ENCODE data around the gene RAMP1. TPM values are rescaled to one million over a fixed set of nuclear protein-coding genes. Genes with fewer than 3 reads are reported as not detected.

The RAMP1 gene
- total RNA-seq, 4 donors from 2014 or later: 11.6 to 87.4 (median 37.1) TPM

DNA sequence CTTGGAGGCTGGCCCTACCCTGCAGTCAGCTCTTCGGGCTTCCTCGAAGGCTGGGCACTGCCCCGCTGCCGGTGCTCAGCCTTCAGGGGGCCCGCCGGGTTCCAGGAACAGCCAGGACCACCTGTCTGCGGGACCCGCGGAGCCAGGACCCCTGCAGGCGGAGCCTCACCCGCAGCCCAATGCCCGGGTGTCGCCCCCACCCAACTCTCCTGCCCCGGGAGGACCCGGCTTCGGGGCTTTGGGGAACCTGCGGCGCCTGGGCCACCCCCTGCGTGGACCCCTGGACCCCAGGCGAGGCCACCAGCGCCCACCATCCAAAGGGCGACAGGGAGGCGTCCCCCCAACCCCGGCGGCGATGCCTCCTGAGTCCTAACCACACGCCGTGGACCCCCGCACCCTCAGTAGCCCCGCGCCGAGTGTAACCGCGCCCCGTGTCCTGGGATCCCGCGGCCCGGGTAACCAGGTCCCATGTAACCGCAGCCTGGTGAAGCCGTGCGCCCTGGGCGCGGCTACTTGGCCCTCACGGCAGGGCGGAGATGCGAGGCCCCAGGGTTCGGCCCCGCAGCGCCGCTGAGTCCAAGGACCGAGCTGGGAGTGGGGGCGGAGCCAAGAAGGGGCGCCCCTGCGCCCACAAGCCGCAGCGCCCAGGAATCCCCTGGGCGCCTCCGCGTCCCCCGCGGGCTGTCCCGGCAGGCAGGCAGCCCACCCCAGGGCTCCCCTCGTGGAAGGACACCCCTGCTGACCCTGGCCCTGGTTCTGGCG is 96.4 kb downstream of the RAMP1 start:
- TF ChIP-seq, protein P1, sequence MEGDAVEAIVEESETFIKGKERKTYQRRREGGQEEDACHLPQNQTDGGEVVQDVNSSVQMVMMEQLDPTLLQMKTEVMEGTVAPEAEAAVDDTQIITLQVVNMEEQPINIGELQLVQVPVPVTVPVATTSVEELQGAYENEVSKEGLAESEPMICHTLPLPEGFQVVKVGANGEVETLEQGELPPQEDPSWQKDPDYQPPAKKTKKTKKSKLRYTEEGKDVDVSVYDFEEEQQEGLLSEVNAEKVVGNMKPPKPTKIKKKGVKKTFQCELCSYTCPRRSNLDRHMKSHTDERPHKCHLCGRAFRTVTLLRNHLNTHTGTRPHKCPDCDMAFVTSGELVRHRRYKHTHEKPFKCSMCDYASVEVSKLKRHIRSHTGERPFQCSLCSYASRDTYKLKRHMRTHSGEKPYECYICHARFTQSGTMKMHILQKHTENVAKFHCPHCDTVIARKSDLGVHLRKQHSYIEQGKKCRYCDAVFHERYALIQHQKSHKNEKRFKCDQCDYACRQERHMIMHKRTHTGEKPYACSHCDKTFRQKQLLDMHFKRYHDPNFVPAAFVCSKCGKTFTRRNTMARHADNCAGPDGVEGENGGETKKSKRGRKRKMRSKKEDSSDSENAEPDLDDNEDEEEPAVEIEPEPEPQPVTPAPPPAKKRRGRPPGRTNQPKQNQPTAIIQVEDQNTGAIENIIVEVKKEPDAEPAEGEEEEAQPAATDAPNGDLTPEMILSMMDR (IDR thresholded peaks at IDR 0.05): no peak
- no peak for TF ChIP-seq POLR2A (IDR thresholded peaks at IDR 0.05)
- H3K27me3 ChIP-seq: peaks cover 0 to 10% of the 10 kb centered on the region in 2 donors
- H3K27ac ChIP-seq: no peak overlapping the region
- H3K4me1 ChIP-seq: peaks cover 0 to 11% (median 3%) of the 10 kb centered on the region in 4 donors
- no peaks in the 10 kb centered on the region for H3K9me3 ChIP-seq
- no peak for DNase-seq
- H3K36me3 ChIP-seq: no peaks in the 10 kb centered on the region
- peak overlapping the region in 3 of 4 donors; percentile 22 to 35 (median 22) for H3K4me3 ChIP-seq

DNA sequence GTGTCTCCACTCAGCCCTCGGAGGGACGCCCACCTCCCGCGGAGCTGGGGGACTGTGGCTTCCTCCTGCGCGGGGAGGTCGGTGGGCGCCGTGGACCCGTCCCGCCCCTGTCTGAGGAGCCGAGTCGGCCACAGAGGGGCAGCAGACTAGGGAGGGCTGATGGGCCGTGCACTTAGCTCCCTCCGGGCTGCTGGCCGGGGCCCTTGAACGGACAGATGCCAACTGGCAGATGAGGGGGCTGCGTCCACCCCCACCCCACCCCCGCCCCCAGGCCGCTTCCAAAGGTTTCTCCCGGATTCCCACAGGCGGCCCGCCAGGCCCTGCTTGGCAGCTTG is 96.9 kb downstream of the RAMP1 start:
- peak overlapping the region in 3 of 4 donors; percentile 22 to 35 (median 22) for H3K4me3 ChIP-seq
- H3K9me3 ChIP-seq: no peaks in the 10 kb centered on the region
- H3K4me1 ChIP-seq: peaks cover 0 to 11% (median 3%) of the 10 kb centered on the region in 4 donors
- TF ChIP-seq, protein P1 (IDR thresholded peaks at IDR 0.05): no peak
- no peak for TF ChIP-seq POLR2A (IDR thresholded peaks at IDR 0.05)
- no peaks in the 10 kb centered on the region for H3K36me3 ChIP-seq
- peaks cover 0 to 10% of the 10 kb centered on the region in 2 donors for H3K27me3 ChIP-seq
- no peak for DNase-seq
- H3K27ac ChIP-seq: no peak overlapping the region

DNA sequence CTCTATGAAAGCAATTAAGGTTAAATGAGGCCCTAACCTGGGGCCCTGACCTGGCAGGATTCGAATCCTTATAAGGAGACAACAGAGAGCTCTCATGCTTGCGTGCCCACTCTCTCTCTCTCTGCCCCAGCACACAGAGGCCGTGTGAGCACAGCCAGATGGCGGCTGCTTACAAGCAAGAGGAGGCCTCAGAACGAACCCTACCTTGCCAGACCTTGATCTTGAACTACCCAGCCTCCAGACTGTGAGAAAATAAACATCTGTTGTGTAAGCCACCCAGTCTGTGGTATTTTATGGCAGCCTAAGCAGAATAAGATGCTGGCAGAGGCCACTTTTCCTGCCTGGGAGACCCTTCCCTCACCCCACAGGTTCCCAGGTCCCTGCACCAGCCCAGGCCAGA is 102.2 kb downstream of the RAMP1 start:
- peaks cover 0 to 15% (median 6%) of the 10 kb centered on the region in 4 donors for H3K9me3 ChIP-seq
- no peaks in the 10 kb centered on the region for H3K36me3 ChIP-seq
- TF ChIP-seq POLR2A (IDR thresholded peaks at IDR 0.05): no peak
- TF ChIP-seq, protein P1 (IDR thresholded peaks at IDR 0.05): no peak
- no peaks in the 10 kb centered on the region for H3K27me3 ChIP-seq
- DNase-seq: no peak
- no peak overlapping the region for H3K27ac ChIP-seq
- H3K4me3 ChIP-seq: no peak overlapping the region
- peaks cover 0 to 6% (median 0%) of the 10 kb centered on the region in 4 donors for H3K4me1 ChIP-seq

Small RNA genes within 50 kb of the gene (small RNA-seq; reads per million reads assigned to genes)
- 0 reads per million in 2 donors for gene RF00157

Other genes with a start within 250 kb of the RAMP1 start
- 100 to 1,000 TPM; 114 to 182 (median 135) TPM for gene LRRFIP1, start 232.0 kb upstream of the RAMP1 start, total RNA-seq
- 1 to 10 TPM in 2 of 4 donors, under 1 TPM in 2; 0.38 to 2.5 (median 1.4) TPM for gene RBM44, start 60.8 kb upstream of the RAMP1 start, total RNA-seq
- gene UBE2F, start 107.4 kb downstream of the RAMP1 start, total RNA-seq: 10 to 100 TPM; 21.5 to 67.7 (median 50.3) TPM
- gene SCLY, start 201.4 kb downstream of the RAMP1 start, total RNA-seq: 10 to 100 TPM; 13.2 to 45.2 (median 24.2) TPM
- 1 to 10 TPM in 1 of 4 donors, under 1 TPM in 1, not detected in 2; 0.27 to 2.5 TPM for gene ESPNL, start 240.7 kb downstream of the RAMP1 start, total RNA-seq